OCI-LY1 (cell line): ENCODE measurements around the gene PCSK4.

Experiments
- H2AFZ ChIP-seq: fragments of 200-600 bp; sonication (generic), shearing (Covaris generic); 2 replicates; pipeline ENCODE4 v1.6.0; 2014; ENCODE audit warnings: antibody characterized with exemption, mild to moderate bottlenecking, low read length
- H3F3A ChIP-seq: fragments of 200-600 bp; sonication (generic), shearing (Covaris generic); 2 replicates; pipeline ENCODE4 v1.6.0; 2014; ENCODE audit warnings: mild to moderate bottlenecking, antibody characterized with exemption, low read length, moderate library complexity; ENCODE audit not compliant: insufficient read depth
- H3K27ac ChIP-seq: fragments of 200-600 bp; sonication (generic); 2 replicates; pipeline ENCODE4 v1.5.1; 2014; ENCODE audit warnings: low read length, mixed run types, mild to moderate bottlenecking, low read depth; ENCODE audit not compliant: poor library complexity, severe bottlenecking
- H3K27me3 ChIP-seq: fragments of 200-600 bp; sonication (generic); 2 replicates; pipeline ENCODE4 v1.6.0; 2014; ENCODE audit warnings: antibody characterized with exemption, mild to moderate bottlenecking, low read length, moderate library complexity; ENCODE audit not compliant: insufficient read depth
- H3K36me3 ChIP-seq: fragments of 200-600 bp; sonication (generic); 2 replicates; pipeline ENCODE4 v1.6.1; 2014; ENCODE audit warnings: mild to moderate bottlenecking, antibody characterized with exemption, low read length, moderate library complexity, mixed read lengths; ENCODE audit not compliant: insufficient read depth
- H3K4me1 ChIP-seq: fragments of 200-600 bp; sonication (generic); 2 replicates; pipeline ENCODE4 v1.5.1; 2014; ENCODE audit warnings: mild to moderate bottlenecking, low read length, moderate library complexity; ENCODE audit not compliant: insufficient read depth, severe bottlenecking
- H3K4me2 ChIP-seq: fragments of 200-600 bp; sonication (generic), shearing (Covaris generic); 2 replicates; pipeline ENCODE4 v1.6.1; 2014; ENCODE audit warnings: low read length
- H3K4me3 ChIP-seq: fragments of 200-600 bp; sonication (generic); 2 replicates; pipeline ENCODE4 v1.5.1; 2014; ENCODE audit warnings: low read length, low read depth, mild to moderate bottlenecking, mixed read lengths; ENCODE audit not compliant: poor library complexity, severe bottlenecking
- H3K79me2 ChIP-seq: fragments of 200-600 bp; shearing (Covaris generic); 2 replicates; pipeline ENCODE4 v1.6.1; 2016; ENCODE audit warnings: mixed run types, low read length, mixed read lengths; ENCODE audit not compliant: insufficient read depth
- H3K9ac ChIP-seq: fragments of 200-600 bp; sonication (generic), shearing (Covaris generic); 2 replicates; pipeline ENCODE4 v1.6.1; 2014; ENCODE audit warnings: mild to moderate bottlenecking, low read length, mixed read lengths
- H3K9me2 ChIP-seq: fragments of 200-600 bp; sonication (generic), shearing (Covaris generic); 2 replicates; pipeline ENCODE4 v1.6.1; 2014; ENCODE audit warnings: low read depth, mild to moderate bottlenecking, low read length, mixed read lengths
- H3K9me3 ChIP-seq: fragments of 200-600 bp; shearing (Covaris generic); 2 replicates; pipeline ENCODE4 v1.6.1; 2014; ENCODE audit warnings: low read length, mixed read lengths
- H4K20me1 ChIP-seq: fragments of 200-600 bp; sonication (generic), shearing (Covaris generic); 2 replicates; pipeline ENCODE4 v1.6.0; 2016; ENCODE audit warnings: mild to moderate bottlenecking, low read length; ENCODE audit not compliant: insufficient read depth
- CTCF ChIP-seq: fragments of 200-600 bp; sonication (generic), shearing (Covaris generic); IDR thresholded peaks from 2 replicates; pipeline ENCODE4 v1.5.1; 2017; ENCODE audit warnings: mild to moderate bottlenecking, antibody characterized with exemption, low read length, moderate library complexity, mixed read lengths
- EZH2 ChIP-seq: fragments of 200-600 bp; sonication (generic), shearing (Covaris generic); IDR thresholded peaks from 2 replicates; pipeline ENCODE4 v1.8.0; 2017; ENCODE audit warnings: borderline replicate concordance, mixed run types, mild to moderate bottlenecking, antibody characterized with exemption, low read length, moderate library complexity, mixed read lengths

The PCSK4 gene

GRCh38 chr19:1447944-1448343, 42.2 kb downstream of the PCSK4 start:
- H3K27ac ChIP-seq = no peak overlapping the region
- TF ChIP-seq CTCF (no peak), EZH2 (no peak)
- H3K79me2 ChIP-seq = no peaks in the 10 kb centered on the region
- peaks cover 19% of the 10 kb centered on the region for H3K4me1 ChIP-seq
- peaks cover 5% of the 10 kb centered on the region; the same call in 1 of the 2 replicates for H3K27me3 ChIP-seq
- H3K36me3 ChIP-seq = peaks cover under 1% of the 10 kb centered on the region; the same call in 1 of the 2 replicates
- H3K4me3 ChIP-seq = no peak overlapping the region
- no peak overlapping the region for H3K9ac ChIP-seq
- H3K9me2 ChIP-seq = no peaks in the 10 kb centered on the region
- no peak overlapping the region for H3K4me2 ChIP-seq
- no peaks in the 10 kb centered on the region for H4K20me1 ChIP-seq
- 0 out of 2 replicates have a peak, but pooled peaks cover 8% of the 10 kb centered on the region for H3F3A ChIP-seq
- no peak overlapping the region for H2AFZ ChIP-seq
- H3K9me3 ChIP-seq = no peaks in the 10 kb centered on the region

- TF ChIP-seq CTCF (no peak), EZH2 (no peak)
- H3K27ac ChIP-seq = no peak overlapping the region
- no peak overlapping the region for H3K4me2 ChIP-seq
- H3F3A ChIP-seq = 0 out of 2 replicates have a peak, but pooled peaks cover 8% of the 10 kb centered on the region
- peaks cover 5% of the 10 kb centered on the region; the same call in 1 of the 2 replicates for H3K27me3 ChIP-seq
- H3K79me2 ChIP-seq = no peaks in the 10 kb centered on the region
- peaks cover 5% of the 10 kb centered on the region for H3K36me3 ChIP-seq
- no peak overlapping the region for H3K4me3 ChIP-seq
- H3K9me2 ChIP-seq = no peaks in the 10 kb centered on the region
- H2AFZ ChIP-seq = no peak overlapping the region
- no peaks in the 10 kb centered on the region for H3K9me3 ChIP-seq
- H4K20me1 ChIP-seq = no peaks in the 10 kb centered on the region
- peaks cover 24% of the 10 kb centered on the region for H3K4me1 ChIP-seq
- no peak overlapping the region for H3K9ac ChIP-seq
Measured at GRCh38 chr19:1447504-1447903, 42.6 kb downstream of the PCSK4 start.

GRCh38 chr19:1446713-1447481, 43.3 kb downstream of the PCSK4 start:
- H3K36me3 ChIP-seq = peaks cover 11% of the 10 kb centered on the region
- peaks cover 5% of the 10 kb centered on the region; the same call in 1 of the 2 replicates for H3K27me3 ChIP-seq
- H2AFZ ChIP-seq = no peak overlapping the region
- no peak overlapping the region; the same call in 1 of the 2 replicates for H3K4me2 ChIP-seq
- H3F3A ChIP-seq = 0 out of 2 replicates have a peak, but pooled peaks cover 8% of the 10 kb centered on the region
- H3K9ac ChIP-seq = no peak overlapping the region
- peaks cover 30% of the 10 kb centered on the region for H3K4me1 ChIP-seq
- TF ChIP-seq CTCF (no peak), EZH2 (no peak)
- H3K9me2 ChIP-seq = no peaks in the 10 kb centered on the region
- H3K9me3 ChIP-seq = no peaks in the 10 kb centered on the region
- H4K20me1 ChIP-seq = no peaks in the 10 kb centered on the region
- H3K27ac ChIP-seq = no peak overlapping the region
- H3K4me3 ChIP-seq = no peak overlapping the region
- no peaks in the 10 kb centered on the region for H3K79me2 ChIP-seq
